NCI-H460 (cell line): ENCODE results near the gene FOXC2. TPM values are rescaled to one million over a fixed set of nuclear protein-coding genes. Genes with fewer than 3 reads are reported as not detected.

Experiments used
- DNase-seq: peaks from one replicate; pipeline ENCODE4 v3.0.0-alpha.2; 2016; ENCODE audit warnings: low read depth; ENCODE audit errors: extremely low read depth
- total RNA-seq: library from RNA; depleted of rRNA; stranded (reverse); fragments of >200 nt; shearing (Covaris generic); gene quantifications from 2 replicates; pipeline ENCODE4 v1.2.3, GENCODE V29; 2014

FOXC2 gene
- total RNA-seq, 1 experiment from 2014 or later = not detected

DNA sequence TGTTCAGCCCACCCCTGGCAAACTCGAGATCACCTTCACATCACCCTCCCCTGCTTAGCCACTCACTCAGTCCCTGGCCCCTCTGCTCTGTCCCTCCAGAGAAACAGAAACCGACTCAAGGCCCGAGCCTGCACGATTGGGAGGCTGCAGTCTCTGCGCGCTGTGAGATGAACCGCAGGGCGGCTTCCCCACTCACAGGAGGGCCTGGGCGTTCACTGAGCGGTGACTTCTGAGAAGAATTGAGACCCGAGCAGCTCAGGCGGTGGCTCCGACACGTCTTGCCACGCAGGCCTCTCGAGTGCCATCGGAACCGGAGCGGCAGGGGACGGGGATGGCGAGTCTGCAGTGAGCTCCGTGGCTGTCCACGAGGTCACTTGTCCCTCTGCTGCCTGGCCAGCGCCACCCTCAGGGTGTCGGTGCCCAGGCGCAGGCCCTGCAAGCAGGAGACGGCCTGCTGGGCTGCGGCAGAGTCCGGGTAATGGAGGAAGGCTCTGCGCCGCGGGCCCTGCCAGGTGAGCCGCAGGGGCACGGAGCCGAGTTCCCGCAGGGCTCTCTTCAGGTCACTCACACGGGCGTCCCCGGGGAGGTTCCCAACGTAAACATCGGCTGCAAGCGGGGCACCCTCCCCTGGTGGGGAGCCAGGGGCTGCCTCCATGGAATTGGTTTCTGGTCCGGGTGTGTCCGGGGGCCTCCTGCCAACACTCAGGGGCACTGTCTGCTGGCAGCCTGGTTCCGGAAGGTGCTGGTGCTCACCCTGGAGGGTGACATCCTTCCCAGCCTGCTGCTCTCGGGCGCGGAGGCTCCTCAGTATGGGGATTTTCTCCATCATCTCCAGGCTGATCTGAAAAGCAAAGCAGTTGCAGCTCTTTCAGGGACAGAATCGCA is 34.7 kb upstream of the FOXC2 start:
- DNase-seq = no peak

- DNase-seq = no peak
These were observed 34.2 kb upstream of the FOXC2 start for GRCh38 chr16:86532526-86532815.

DNA sequence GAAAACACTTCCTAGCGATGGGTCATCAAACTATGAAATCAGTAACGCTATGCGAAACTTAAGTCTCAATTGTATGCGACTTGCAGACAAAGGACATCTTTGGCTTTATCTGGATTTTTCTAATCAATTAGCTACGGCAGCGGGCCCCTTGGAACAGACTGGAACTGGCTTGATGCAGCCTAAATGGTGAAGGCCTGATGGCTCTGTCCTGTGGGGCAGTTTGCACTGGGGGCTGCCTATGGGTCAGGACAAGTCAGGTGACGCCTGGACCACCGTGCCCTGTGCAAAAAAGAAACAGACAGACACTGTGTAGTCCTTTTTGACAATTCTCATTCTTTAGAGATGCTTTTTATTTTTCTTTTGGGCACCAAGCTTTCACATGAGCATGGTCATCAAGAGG is 33.6 kb upstream of the FOXC2 start:
- DNase-seq = no peak

DNA sequence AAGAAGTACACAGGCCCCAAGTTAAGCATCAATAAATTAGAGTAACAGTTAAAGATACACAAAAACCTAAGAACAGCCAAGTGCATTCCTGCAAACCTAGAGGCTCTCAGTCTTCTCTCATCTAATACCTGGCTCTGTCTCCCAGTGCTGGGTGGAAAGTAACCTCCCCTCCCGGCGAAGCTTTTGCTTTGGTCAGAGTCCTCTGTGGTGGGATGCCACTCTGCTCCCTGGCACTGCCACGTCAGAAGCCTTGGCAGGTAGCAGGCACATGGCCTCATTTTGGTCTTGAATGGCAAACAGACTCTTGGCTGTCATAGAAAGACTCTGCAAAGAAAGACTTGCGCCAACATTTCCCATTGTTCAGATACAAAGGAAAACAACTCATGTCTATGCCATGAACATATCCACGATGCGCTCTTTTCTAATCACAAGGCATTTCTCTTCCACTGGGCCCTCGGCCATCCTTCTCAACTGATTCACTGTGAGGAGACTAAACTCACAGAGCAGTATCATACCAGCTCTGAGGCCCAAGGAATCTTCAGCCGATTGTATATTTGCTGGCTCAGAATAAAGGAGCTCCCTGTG is 32.8 kb upstream of the FOXC2 start:
- no peak for DNase-seq

- no peak for DNase-seq
These were observed 31.6 kb upstream of the FOXC2 start for GRCh38 chr16:86534779-86535615.

GRCh38 chr16:86536621-86537020 is 30.0 kb upstream of the FOXC2 start:
- no peak for DNase-seq

DNA sequence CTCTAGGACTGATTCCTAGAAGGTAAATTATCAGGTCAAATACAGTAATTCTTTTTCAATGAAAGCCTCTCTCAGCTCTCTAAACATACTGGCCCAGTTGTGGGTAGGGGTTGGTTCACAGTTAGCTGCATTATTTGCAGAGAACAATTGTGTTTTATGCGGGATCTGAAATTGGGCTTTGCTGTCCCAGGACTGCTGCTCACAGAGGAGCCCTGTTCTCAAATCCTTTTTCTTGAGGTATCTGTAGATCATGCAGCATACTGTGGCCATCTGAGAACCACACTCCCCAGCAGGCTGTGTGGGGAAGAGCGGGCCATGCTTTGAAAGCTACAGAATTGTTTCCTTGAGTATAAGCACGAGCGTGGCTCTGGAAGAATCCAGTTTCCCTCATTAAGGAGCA is 29.1 kb upstream of the FOXC2 start:
- DNase-seq = no peak

DNA sequence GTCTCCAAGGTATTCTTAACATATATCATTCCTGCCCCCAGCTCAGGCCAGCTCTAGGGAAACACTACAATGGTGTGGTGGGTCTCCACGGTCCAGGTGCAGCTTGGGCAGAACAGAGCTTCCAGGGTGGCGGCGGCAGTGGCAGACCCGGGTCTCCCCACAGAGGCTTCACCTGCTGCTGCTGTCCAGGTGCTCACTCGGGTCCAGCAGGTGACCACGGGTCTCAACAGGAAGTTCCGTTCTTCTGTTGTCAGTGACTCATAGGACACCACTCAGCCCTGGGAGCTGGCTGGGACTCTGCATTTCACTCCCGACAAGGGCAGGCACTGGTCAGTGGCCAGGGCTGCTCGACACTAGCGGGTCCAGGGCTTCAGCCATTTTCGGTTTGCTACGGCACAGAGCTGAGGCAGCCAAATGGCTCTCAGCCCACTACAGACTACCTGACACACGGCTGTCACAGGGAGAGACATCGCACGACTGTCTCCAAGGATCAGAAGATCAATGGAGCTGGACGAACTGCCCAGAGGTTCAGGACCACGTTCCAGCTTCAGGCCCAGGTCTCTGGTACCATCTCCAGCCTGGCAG is 28.3 kb upstream of the FOXC2 start:
- no peak for DNase-seq

DNA sequence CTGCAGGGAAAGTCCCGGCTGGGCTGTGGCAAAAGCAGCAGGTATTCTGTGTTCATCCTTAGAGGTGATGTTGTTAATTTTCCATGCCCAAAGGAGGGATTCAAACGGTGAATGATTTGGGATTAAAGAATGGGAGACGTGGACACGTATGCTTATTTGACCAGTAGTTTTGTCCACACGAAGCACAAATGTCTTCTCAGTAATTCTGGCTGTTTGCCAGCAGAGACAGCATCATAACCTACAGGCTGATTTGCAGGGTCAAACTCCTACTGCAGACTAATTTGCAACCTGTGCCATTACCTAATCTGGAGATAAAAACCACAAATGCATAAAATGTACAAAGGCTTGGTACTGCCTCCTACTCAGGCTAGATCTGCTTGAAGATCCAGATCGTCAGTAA is 25.7 kb upstream of the FOXC2 start:
- DNase-seq = no peak

GRCh38 chr16:86541560-86541959 is 25.1 kb upstream of the FOXC2 start:
- no peak for DNase-seq

- DNase-seq = no peak
These were observed 23.6 kb upstream of the FOXC2 start for GRCh38 chr16:86542756-86543750.

GRCh38 chr16:86545481-86545880 is 21.1 kb upstream of the FOXC2 start:
- DNase-seq = no peak

GRCh38 chr16:86545954-86546637 is 20.5 kb upstream of the FOXC2 start:
- DNase-seq = no peak

DNA sequence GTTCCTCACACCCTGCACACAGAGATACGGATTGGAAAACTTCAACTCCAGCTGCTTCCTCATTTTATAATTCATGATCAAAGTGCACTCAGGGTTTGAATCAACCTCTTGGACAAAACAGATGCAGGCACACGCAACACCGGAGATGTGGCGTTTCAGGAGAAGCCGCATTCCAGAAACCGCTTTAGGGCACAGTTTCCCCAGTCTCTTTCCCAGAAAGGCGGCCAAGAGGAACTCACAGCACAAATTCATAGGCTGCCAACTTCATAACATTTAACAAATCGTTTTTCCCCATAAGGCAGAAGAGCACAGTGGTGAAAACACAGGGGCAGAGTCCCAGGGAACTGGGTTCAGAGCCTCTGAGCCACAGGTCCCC is 20.0 kb upstream of the FOXC2 start:
- DNase-seq = no peak

DNA sequence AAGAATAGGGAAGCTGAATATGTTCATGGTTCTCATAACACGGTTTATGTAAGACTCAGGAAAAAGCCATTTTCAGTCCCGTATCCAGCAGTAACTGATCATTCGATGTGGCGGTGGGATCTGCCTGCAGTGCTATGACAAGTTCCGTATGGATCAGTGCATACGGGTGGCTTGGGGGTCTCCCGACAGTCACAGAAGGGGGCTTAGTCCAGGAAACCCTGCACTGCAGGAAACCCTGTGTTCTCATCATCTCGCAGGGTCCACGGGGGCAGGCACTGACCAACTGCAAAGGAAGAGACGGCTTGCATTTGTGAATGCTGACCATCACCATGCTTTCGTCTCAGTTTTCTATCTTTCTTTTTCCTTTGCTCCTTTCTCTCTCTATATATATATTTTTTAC is 19.3 kb upstream of the FOXC2 start:
- no peak for DNase-seq

DNA sequence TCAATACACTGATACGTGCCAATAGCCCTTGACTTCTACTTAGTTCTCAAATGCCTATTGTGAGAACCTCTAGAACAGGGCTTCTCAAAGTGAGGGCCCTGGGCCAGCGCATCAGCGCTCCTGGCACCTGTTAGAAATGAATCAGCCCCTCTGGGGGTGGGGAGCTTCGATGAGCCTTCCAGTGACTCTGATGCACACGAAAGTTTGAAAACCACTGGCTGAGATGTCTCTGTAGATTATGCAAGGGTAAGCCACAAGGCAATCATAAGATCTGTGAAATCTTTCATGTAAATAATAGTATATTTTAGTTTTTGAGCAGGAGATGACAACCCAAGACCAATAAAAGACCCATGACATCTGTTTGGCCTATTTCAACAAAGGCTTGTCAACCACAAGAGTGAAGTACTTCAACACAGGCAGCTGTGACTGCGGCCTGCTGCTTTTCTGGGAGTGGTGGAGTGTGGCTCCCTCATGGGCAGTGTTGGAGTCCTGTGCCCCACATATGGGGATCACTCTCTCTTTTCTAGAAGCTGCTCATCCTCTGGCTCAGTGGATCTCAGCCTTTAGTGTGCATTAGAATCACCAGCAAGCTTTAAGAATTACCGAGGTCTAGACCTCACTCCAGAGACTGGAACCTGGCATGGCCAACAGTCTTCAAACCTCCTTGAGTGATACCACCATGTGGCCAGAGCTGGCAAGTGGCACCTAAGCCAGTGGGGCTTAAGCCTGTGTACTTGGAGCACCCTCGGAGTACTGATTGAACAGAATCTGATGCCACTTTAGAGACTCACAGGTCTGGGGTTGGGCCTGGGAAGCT is 17.3 kb upstream of the FOXC2 start:
- no peak for DNase-seq

DNA sequence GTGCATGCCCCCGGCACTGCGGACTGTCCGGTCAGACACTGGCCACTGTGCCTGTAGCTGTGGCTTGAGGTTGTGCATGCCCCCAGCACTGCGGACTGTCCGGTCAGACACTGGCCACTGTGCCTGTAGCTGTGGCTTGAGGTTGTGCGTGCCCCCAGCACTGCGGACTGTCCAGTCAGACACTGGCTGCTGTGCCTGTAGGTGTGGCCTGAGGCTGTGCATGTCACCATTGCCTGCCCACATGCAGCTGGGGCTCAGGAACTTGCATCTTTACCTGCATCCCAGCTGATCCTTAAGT is 16.8 kb upstream of the FOXC2 start:
- DNase-seq = no peak

DNA sequence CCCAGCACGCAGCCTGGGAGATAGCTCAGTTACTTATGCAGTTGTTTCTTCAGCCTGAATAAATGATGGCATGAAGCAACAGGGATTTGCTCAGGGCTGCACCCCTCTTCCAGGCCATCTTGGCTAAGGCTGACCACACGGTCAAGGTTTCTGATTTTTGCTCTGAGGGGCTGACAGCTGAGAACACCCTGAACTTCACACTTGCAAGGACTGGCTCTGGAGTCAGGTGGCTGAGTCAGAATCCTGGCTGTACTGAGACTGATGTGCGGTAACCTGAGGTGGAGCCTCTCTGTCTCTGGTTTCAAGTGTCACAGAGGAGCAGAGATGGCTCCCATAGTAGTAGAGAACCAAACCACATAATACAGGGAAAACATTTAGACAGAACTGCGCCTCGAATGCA is 16.3 kb upstream of the FOXC2 start:
- DNase-seq = no peak

DNA sequence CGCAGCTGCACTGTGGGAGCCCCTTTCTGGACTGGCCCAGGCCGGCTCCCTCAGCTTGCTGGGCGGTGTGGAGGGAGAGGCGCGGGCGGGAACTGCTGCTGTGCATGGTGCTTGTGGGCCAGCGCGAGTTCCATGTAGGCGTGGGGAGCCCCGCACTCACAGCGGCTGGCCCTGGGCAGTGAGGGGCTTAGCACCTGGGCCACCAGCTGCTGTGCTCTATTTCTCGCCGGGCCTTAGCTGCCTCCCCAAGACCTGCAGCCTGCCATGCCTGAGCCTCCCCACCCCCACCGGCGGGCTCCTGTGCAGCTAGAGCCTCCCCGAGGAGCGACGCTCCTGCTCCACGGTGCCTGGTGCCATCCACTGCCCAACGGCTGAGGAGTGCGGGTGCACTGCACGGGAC is 13.3 kb upstream of the FOXC2 start:
- DNase-seq = no peak
